ENCODE measurements around the gene PATL1. TPM values are rescaled to one million over a fixed set of nuclear protein-coding genes. Genes with fewer than 3 reads are reported as not detected.

Gene PATL1
- total RNA-seq, 2 donors from 2014 or later: 43.3 to 47.3 TPM

- no peak for DNase-seq
- Histone ChIP-seq H3K27me3 (no peaks in the 10 kb centered on the region), H3K9ac (ENCODE audit: low read depth in 2 of 2, low read length in 2 of 2) (no peak overlapping the region), H3K36me3 (no peaks in the 10 kb centered on the region), H3K4me1 (peaks cover 4% of the 10 kb centered on the region), H3K4me3 (no peak overlapping the region), H3K9me3 (no peaks in the 10 kb centered on the region), H3K27ac (no peak overlapping the region)
- intact Hi-C loops (cut with DNase I): loop anchor here (10.0 kb wide), 1 partner anchor 133 kb away; no protein-coding TSS in a partner anchor
- TF ChIP-seq, protein P1, sequence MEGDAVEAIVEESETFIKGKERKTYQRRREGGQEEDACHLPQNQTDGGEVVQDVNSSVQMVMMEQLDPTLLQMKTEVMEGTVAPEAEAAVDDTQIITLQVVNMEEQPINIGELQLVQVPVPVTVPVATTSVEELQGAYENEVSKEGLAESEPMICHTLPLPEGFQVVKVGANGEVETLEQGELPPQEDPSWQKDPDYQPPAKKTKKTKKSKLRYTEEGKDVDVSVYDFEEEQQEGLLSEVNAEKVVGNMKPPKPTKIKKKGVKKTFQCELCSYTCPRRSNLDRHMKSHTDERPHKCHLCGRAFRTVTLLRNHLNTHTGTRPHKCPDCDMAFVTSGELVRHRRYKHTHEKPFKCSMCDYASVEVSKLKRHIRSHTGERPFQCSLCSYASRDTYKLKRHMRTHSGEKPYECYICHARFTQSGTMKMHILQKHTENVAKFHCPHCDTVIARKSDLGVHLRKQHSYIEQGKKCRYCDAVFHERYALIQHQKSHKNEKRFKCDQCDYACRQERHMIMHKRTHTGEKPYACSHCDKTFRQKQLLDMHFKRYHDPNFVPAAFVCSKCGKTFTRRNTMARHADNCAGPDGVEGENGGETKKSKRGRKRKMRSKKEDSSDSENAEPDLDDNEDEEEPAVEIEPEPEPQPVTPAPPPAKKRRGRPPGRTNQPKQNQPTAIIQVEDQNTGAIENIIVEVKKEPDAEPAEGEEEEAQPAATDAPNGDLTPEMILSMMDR (IDR thresholded peaks at IDR 0.05): no peak
These were observed 2.6 kb upstream of the PATL1 start for GRCh38 chr11:59671471-59671870.

DNA sequence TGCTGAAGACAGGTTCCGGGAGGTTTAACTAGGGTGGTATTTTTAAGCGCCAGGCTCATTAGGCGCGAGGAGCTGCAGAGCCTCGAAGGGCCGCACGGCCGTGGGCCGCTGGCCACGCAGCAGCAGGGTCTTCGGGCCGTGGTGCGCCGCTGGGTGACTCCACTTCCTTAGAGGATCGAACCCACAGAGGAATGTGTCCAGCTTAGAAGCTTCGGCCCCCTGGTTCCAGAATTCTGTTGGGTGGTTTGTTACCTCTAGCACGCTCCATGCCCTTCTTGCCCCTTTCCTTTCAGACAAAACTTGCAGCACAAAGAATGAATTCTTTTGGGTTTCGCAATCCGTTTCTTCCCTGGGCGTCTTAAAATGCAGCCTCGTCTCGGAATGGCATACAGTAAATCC lies 773 bp upstream of the PATL1 start:
- H3K27me3 ChIP-seq: no peaks in the 10 kb centered on the region
- peaks cover 4% of the 10 kb centered on the region for H3K4me1 ChIP-seq
- peak; percentile 47 for DNase-seq
- no peaks in the 10 kb centered on the region for H3K36me3 ChIP-seq
- H3K9me3 ChIP-seq: no peaks in the 10 kb centered on the region
- peak overlapping the region; percentile 99 for H3K27ac ChIP-seq
- TF ChIP-seq, protein P1 (IDR thresholded peaks at IDR 0.05): no peak
- peak overlapping the region; percentile 79 to 92 for H3K9ac ChIP-seq (ENCODE audit: low read depth in 2 of 2, low read length in 2 of 2)
- peak overlapping the region; percentile 80 for H3K4me3 ChIP-seq
- intact Hi-C loops (cut with DNase I): loop anchor here (10.0 kb wide), 1 partner anchor 135 kb away; no protein-coding TSS in a partner anchor

- no peaks in the 10 kb centered on the region for H3K27me3 ChIP-seq
- TF ChIP-seq, protein P1 (IDR thresholded peaks at IDR 0.05): no peak
- intact Hi-C loops (cut with DNase I): no loop called here
- peaks cover 4% of the 10 kb centered on the region for H3K4me1 ChIP-seq
- peak overlapping the region; percentile 80 for H3K4me3 ChIP-seq
- H3K9me3 ChIP-seq: no peaks in the 10 kb centered on the region
- H3K27ac ChIP-seq: peak overlapping the region; percentile 99
- peak; percentile 62 for DNase-seq
- H3K36me3 ChIP-seq: no peaks in the 10 kb centered on the region
- H3K9ac ChIP-seq (ENCODE audit: low read depth in 2 of 2, low read length in 2 of 2): peak overlapping the region; percentile 80 to 86
These were observed 468 bp downstream of the PATL1 start for GRCh38 chr11:59668188-59668949.

DNA sequence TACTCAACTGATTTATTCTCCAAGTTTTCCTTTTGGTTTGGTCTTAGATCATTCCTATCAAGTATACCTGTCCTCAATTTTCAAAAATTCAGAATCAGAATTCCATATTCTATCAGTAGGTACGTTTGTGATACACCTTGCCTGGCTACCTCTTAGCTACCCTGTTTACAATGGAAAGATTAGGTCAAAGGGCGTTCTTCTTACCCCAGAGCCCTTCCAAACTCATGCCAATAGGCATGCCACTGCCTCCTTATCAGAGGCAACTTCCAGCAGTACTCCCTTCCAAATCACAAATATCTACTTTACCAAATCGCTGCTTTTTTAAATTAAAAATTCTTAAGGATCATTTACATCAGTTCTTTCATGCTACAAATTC lies 1.0 kb downstream of the PATL1 start:
- peak overlapping the region; percentile 99 for H3K27ac ChIP-seq
- peak overlapping the region; percentile 80 to 86 for H3K9ac ChIP-seq (ENCODE audit: low read depth in 2 of 2, low read length in 2 of 2)
- TF ChIP-seq, protein P1 (IDR thresholded peaks at IDR 0.05): no peak
- H3K9me3 ChIP-seq: no peaks in the 10 kb centered on the region
- no peak for DNase-seq
- H3K27me3 ChIP-seq: no peaks in the 10 kb centered on the region
- no peaks in the 10 kb centered on the region for H3K36me3 ChIP-seq
- peaks cover 4% of the 10 kb centered on the region for H3K4me1 ChIP-seq
- peak overlapping the region; percentile 80 for H3K4me3 ChIP-seq
- intact Hi-C loops (cut with DNase I): no loop called here

GRCh38 chr11:59666969-59667368 lies 1.9 kb downstream of the PATL1 start:
- TF ChIP-seq, protein P1 (IDR thresholded peaks at IDR 0.05): no peak
- no peaks in the 10 kb centered on the region for H3K9me3 ChIP-seq
- no peaks in the 10 kb centered on the region for H3K36me3 ChIP-seq
- intact Hi-C loops (cut with DNase I): no loop called here
- peaks cover 4% of the 10 kb centered on the region for H3K4me1 ChIP-seq
- H3K27me3 ChIP-seq: no peaks in the 10 kb centered on the region
- H3K9ac ChIP-seq (ENCODE audit: low read depth in 2 of 2, low read length in 2 of 2): no peak overlapping the region
- H3K4me3 ChIP-seq: no peak overlapping the region
- peak overlapping the region; percentile 99 for H3K27ac ChIP-seq
- no peak for DNase-seq

Measured in colonic mucosa (tissue), 4 donors.